Measurements from ENCODE around the gene CTDSPL. TPM values are rescaled to one million over a fixed set of nuclear protein-coding genes. Genes with fewer than 3 reads are reported as not detected.
A peak's percentile ranks its signal among the peaks of the same experiment; 100 is the strongest.

CTDSPL gene
- total RNA-seq, 1 donor, result 33.6 TPM

DNA sequence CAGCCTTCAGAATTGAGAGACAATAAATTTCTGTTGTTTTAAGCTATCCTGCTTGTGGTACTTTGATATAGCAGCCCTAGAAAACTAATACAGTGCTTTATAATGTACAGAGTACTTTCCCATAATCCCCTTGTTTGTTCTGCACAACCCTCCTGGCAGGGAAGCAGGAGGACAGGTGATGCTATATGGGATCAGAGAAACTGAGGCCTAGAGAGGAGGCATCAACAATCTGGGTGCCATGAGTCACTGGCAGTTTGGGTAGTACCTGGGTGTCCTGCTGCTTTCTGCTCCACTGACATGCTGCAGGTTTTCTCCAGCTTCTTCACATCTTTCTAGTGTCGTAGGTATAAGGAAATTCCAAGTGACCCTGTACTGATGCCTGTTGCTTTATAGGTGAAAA lies 55.0 kb downstream of the CTDSPL start:
- DNase-seq (ENCODE audit: low read depth), result no peak
- TF ChIP-seq, protein P1, sequence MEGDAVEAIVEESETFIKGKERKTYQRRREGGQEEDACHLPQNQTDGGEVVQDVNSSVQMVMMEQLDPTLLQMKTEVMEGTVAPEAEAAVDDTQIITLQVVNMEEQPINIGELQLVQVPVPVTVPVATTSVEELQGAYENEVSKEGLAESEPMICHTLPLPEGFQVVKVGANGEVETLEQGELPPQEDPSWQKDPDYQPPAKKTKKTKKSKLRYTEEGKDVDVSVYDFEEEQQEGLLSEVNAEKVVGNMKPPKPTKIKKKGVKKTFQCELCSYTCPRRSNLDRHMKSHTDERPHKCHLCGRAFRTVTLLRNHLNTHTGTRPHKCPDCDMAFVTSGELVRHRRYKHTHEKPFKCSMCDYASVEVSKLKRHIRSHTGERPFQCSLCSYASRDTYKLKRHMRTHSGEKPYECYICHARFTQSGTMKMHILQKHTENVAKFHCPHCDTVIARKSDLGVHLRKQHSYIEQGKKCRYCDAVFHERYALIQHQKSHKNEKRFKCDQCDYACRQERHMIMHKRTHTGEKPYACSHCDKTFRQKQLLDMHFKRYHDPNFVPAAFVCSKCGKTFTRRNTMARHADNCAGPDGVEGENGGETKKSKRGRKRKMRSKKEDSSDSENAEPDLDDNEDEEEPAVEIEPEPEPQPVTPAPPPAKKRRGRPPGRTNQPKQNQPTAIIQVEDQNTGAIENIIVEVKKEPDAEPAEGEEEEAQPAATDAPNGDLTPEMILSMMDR (IDR thresholded peaks at IDR 0.05; ENCODE audit: insufficient read depth, low read length), result no peak
- no peak overlapping the region for H3K4me3 ChIP-seq (ENCODE audit: low read depth, low read length)

DNA sequence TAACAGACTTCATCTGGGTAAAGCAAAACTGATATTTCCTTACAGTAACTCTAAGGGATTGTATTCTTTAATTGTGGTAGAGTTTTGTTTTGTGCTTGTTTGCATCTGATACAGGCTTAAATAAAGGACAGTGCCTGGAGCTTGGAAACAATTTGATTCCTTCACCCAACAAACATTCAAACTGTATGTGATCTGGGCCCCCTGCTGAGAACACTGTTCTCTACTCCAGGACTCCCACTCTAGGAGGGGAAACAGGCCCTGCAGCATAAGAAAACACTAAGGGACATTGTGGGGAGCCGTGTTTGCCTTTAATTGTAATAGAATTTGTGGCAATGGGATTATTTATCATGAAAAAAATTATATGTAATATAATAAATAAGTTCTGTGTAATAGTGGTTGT lies 56.9 kb downstream of the CTDSPL start:
- TF ChIP-seq, protein P1 (IDR thresholded peaks at IDR 0.05; ENCODE audit: insufficient read depth, low read length), result no peak
- no peak overlapping the region for H3K4me3 ChIP-seq (ENCODE audit: low read depth, low read length)
- no peak for DNase-seq (ENCODE audit: low read depth)

DNA sequence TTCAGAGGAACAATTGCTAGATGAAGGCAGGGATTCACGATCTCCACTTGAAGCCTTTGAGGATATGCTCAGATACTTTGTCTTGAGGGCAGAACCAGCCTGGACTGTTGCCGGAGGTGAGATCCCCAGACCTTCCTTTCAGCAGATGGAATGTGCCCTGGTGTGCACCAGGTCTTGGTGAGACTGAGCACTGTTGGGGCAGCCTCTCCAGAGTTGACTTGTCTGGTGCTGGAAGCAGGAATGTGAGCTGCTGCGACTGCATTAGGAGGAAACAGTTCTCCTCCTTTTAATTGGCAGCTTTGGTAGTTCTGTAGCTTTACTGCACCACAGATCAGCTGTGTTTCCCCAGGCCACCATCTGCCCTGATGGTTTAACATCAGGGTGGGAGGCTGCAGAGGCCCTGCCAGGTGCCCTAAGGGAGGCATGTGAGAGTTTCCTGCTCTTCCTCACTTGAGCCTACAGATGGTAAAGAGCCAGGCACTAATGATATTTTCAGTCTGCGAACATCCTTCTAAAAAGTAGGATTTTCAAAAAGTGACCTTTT lies 58.5 kb downstream of the CTDSPL start:
- DNase-seq (ENCODE audit: low read depth), result no peak
- TF ChIP-seq, protein P1 (IDR thresholded peaks at IDR 0.05; ENCODE audit: insufficient read depth, low read length), result no peak
- no peak overlapping the region for H3K4me3 ChIP-seq (ENCODE audit: low read depth, low read length)

DNA sequence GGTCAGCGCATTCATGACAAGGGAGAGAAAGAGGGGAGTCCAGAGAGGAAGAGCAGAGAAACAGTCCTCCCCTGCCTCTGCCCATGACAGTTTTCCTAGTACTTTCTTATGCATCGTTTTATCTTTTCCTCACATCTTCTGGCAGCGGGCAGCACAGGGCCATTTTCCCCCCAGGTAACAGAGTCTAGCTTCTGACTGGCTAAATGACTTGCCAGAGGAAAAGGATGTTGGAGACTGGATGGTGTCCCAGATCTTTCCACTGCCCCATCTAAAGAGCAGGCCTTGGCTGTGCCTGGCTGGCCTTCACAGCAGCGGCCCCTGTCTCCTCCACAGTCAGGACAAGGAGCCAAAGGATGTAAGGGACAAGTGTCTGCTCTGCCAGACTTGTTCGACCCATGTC lies 59.3 kb downstream of the CTDSPL start:
- H3K4me3 ChIP-seq (ENCODE audit: low read depth, low read length), result no peak overlapping the region
- TF ChIP-seq, protein P1 (IDR thresholded peaks at IDR 0.05; ENCODE audit: insufficient read depth, low read length), result no peak
- DNase-seq (ENCODE audit: low read depth), result no peak

DNA sequence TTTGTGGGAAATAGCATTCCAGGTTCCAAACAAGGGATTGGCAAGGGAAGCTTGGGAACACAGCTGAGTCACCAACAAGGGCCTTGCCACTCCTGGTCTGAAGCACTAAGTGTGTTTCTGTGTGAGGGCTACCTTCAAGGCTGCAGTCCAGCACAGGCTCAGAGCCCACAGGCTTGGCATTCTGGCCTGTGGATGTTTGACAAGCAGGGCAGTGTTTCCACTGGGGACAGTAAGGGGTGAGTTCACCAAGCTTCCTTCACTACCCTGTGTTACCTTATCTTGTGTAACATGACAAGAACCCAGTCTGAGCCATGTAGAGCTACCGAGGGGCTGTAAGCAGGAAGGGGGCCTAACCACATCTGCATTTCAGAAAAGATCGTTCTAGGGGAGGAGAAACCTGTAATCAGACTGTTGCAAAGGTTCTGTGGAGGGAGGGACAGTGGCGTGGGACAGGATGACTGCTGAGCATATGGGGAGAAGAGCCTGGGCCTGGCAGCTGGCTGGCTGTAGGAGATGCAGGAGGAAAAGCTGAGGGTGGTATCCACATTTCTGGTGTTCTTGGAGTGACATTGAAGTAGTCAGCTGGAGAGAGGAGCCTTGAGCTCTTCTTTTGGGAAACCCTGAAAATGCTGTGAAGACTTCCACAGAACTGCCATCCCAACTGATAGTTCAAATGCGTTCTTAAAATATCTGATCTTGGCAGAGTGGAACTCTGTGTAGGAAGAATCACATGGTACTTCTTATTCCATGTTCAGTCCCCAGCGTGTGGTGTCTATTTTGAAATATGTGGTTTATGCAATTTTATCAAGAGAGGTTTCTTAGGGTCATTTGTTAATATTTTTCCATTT lies 61.3 kb downstream of the CTDSPL start:
- peak; percentile 52 for DNase-seq (ENCODE audit: low read depth)
- TF ChIP-seq, protein P1 (IDR thresholded peaks at IDR 0.05; ENCODE audit: insufficient read depth, low read length), result no peak
- no peak overlapping the region for H3K4me3 ChIP-seq (ENCODE audit: low read depth, low read length)

DNA sequence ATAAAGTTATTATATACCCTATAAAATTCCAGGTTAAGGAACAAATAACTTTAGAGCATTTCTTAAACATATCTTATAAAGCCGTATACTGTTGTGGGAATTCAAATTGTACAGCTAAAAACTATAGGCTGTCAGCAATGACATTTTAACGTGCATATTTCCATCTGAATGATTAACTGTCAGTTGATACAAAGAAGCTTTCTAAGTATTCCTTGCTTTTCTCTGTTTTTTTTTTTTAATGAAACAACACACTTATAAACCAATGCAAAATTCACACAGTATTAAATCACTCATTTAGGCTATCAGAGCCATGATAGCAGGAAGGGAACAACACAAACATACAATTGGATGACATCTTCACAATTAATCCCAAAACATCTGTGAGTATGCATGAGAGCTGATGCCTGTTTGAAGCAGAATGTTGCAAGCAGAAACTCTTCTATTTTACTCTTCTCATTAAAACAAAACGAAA lies 61.9 kb downstream of the CTDSPL start:
- no peak for DNase-seq (ENCODE audit: low read depth)
- no peak overlapping the region for H3K4me3 ChIP-seq (ENCODE audit: low read depth, low read length)
- TF ChIP-seq, protein P1 (IDR thresholded peaks at IDR 0.05; ENCODE audit: insufficient read depth, low read length), result no peak
